Measurements from ENCODE around the gene OR13A1. TPM values are rescaled to one million over a fixed set of nuclear protein-coding genes. Genes with fewer than 3 reads are reported as not detected.
"Not testable (repeated sequence)": the region's sequence is repeated elsewhere in the genome, so short reads cannot be mapped to it uniquely, and the experiment has no call there.

OR13A1 gene
- not detected for total RNA-seq

- CTCF ChIA-PET: no interaction called here
- POLR2A ChIA-PET: no interaction called here
- H3K4me3 Mint-ChIP-seq: no peak within 1 kb of the TSS
- H3K27me3 Mint-ChIP-seq: peaks cover 32% of the 10 kb centered on the region
- H3K4me1 Mint-ChIP-seq: no peaks in the 10 kb centered on the region
- no peak for DNase-seq
- H3K9me3 Mint-ChIP-seq: peaks cover 2% of the 10 kb centered on the region
- H3K36me3 Mint-ChIP-seq (ENCODE audit: low read depth): no peaks in the 10 kb centered on the region
- H3K27ac Mint-ChIP-seq: no peak within 1 kb of the TSS
Observed at GRCh38 chr10:45315508-45315907, at the start of gene OR13A1. OR13A1 (minus strand) TSS chr10:45315608; CDS start chr10:45304422, 11,186 bp downstream.

GRCh38 chr10:45361983-45362799 is 46.8 kb upstream of the OR13A1 start:
- H3K27me3 Mint-ChIP-seq: peaks cover 49% of the 10 kb centered on the region
- peak; percentile 49 for DNase-seq
- peaks cover 12% of the 10 kb centered on the region for H3K4me1 Mint-ChIP-seq
- H3K9me3 Mint-ChIP-seq; H3K27ac Mint-ChIP-seq; POLR2A ChIA-PET; H3K4me3 Mint-ChIP-seq; CTCF ChIA-PET; H3K36me3 Mint-ChIP-seq (ENCODE audit: low read depth): not testable (repeated sequence)

- DNase-seq; H3K9me3 Mint-ChIP-seq; H3K27ac Mint-ChIP-seq; H3K4me3 Mint-ChIP-seq; CTCF ChIA-PET; H3K36me3 Mint-ChIP-seq (ENCODE audit: low read depth): not testable (repeated sequence)
- POLR2A ChIA-PET: interaction anchor here (0.9 kb wide), 1 partner anchor 62 kb away, joined by 3 read pairs; no protein-coding TSS in a partner anchor
- H3K27me3 Mint-ChIP-seq: peaks cover 42% of the 10 kb centered on the region
- H3K4me1 Mint-ChIP-seq: peaks cover 13% of the 10 kb centered on the region
Observed at GRCh38 chr10:45358961-45359360, 43.6 kb upstream of the OR13A1 start.

- no peak for DNase-seq
- ChIA-PET CTCF (no interaction called here), POLR2A (no interaction called here)
- Mint-ChIP-seq H3K4me3 (no peak overlapping the region), H3K27me3 (peaks cover 31% of the 10 kb centered on the region), H3K9me3 (no peaks in the 10 kb centered on the region), H3K4me1 (peaks cover 17% of the 10 kb centered on the region), H3K27ac (no peak overlapping the region), H3K36me3 (ENCODE audit: low read depth) (no peaks in the 10 kb centered on the region)
Observed at GRCh38 chr10:45355494-45355893, 40.1 kb upstream of the OR13A1 start.

GRCh38 chr10:45354261-45354660 is 38.9 kb upstream of the OR13A1 start:
- POLR2A ChIA-PET: interaction anchor here (0.9 to 1.3 kb wide), 2 partner anchors 25 to 67 kb away, joined by 3 to 6 read pairs; no protein-coding TSS in a partner anchor
- Mint-ChIP-seq H3K36me3 (ENCODE audit: low read depth) (no peaks in the 10 kb centered on the region), H3K27me3 (peaks cover 26% of the 10 kb centered on the region), H3K9me3 (no peaks in the 10 kb centered on the region), H3K4me1 (peaks cover 17% of the 10 kb centered on the region), H3K27ac (no peak overlapping the region), H3K4me3 (no peak overlapping the region)
- CTCF ChIA-PET: interaction anchor here (1.2 to 1.5 kb wide), 2 partner anchors 23 to 104 kb away, joined by 3 to 4 read pairs; no protein-coding TSS in a partner anchor
- no peak for DNase-seq

- Mint-ChIP-seq H3K27me3 (peaks cover 26% of the 10 kb centered on the region), H3K9me3 (peaks cover 3% of the 10 kb centered on the region), H3K27ac (no peak overlapping the region), H3K36me3 (ENCODE audit: low read depth) (peaks cover 3% of the 10 kb centered on the region), H3K4me3 (no peak overlapping the region), H3K4me1 (peaks cover 17% of the 10 kb centered on the region)
- ChIA-PET POLR2A (interaction anchor here (1.3 kb wide), 1 partner anchor 68 kb away, joined by 6 read pairs; no protein-coding TSS in a partner anchor), CTCF (interaction anchor here (1.2 to 1.5 kb wide), 2 partner anchors 22 to 103 kb away, joined by 3 to 4 read pairs; no protein-coding TSS in a partner anchor)
- no peak for DNase-seq
Observed at GRCh38 chr10:45353186-45353585, 37.8 kb upstream of the OR13A1 start.

GRCh38 chr10:45348196-45348765 is 32.9 kb upstream of the OR13A1 start:
- H3K36me3 Mint-ChIP-seq (ENCODE audit: low read depth); H3K27ac Mint-ChIP-seq; POLR2A ChIA-PET; CTCF ChIA-PET; DNase-seq; H3K9me3 Mint-ChIP-seq; H3K4me3 Mint-ChIP-seq: not testable (repeated sequence)
- Mint-ChIP-seq H3K27me3 (peaks cover 16% of the 10 kb centered on the region), H3K4me1 (peaks cover 12% of the 10 kb centered on the region)

- CTCF ChIA-PET; POLR2A ChIA-PET; H3K9me3 Mint-ChIP-seq; H3K27ac Mint-ChIP-seq; H3K36me3 Mint-ChIP-seq (ENCODE audit: low read depth); H3K4me1 Mint-ChIP-seq; H3K4me3 Mint-ChIP-seq; DNase-seq: not testable (repeated sequence)
- H3K27me3 Mint-ChIP-seq: peaks cover 19% of the 10 kb centered on the region
Observed at GRCh38 chr10:45347464-45347863, 32.1 kb upstream of the OR13A1 start.

- H3K4me3 Mint-ChIP-seq: not testable (repeated sequence)
Observed at GRCh38 chr10:45346652-45347335, 31.4 kb upstream of the OR13A1 start.

GRCh38 chr10:45340420-45340819 is 25.0 kb upstream of the OR13A1 start:
- peaks cover 13% of the 10 kb centered on the region for H3K27me3 Mint-ChIP-seq
- H3K4me3 Mint-ChIP-seq; H3K4me1 Mint-ChIP-seq; POLR2A ChIA-PET; H3K9me3 Mint-ChIP-seq; CTCF ChIA-PET; H3K36me3 Mint-ChIP-seq (ENCODE audit: low read depth); H3K27ac Mint-ChIP-seq; DNase-seq: not testable (repeated sequence)

More at GRCh38 chr10:45346652-45347335, 31.4 kb upstream of the OR13A1 start:
- H3K4me1 Mint-ChIP-seq; H3K27ac Mint-ChIP-seq; CTCF ChIA-PET; H3K36me3 Mint-ChIP-seq (ENCODE audit: low read depth); H3K9me3 Mint-ChIP-seq; POLR2A ChIA-PET; DNase-seq: not testable (repeated sequence)
- peaks cover 19% of the 10 kb centered on the region for H3K27me3 Mint-ChIP-seq

GRCh38 chr10:45339894-45340293 is 24.5 kb upstream of the OR13A1 start:
- DNase-seq: no peak
- Mint-ChIP-seq H3K36me3 (ENCODE audit: low read depth) (peaks cover 3% of the 10 kb centered on the region), H3K27ac (no peak overlapping the region), H3K27me3 (peaks cover 12% of the 10 kb centered on the region), H3K4me3 (no peak overlapping the region), H3K4me1 (no peaks in the 10 kb centered on the region), H3K9me3 (peaks cover 4% of the 10 kb centered on the region)
- POLR2A ChIA-PET: no interaction called here
- CTCF ChIA-PET: no interaction called here

GRCh38 chr10:45331824-45332223 is 16.4 kb upstream of the OR13A1 start:
- H3K9me3 Mint-ChIP-seq; DNase-seq; H3K27ac Mint-ChIP-seq; POLR2A ChIA-PET; H3K36me3 Mint-ChIP-seq (ENCODE audit: low read depth); H3K4me3 Mint-ChIP-seq; H3K4me1 Mint-ChIP-seq: not testable (repeated sequence)
- CTCF ChIA-PET: interaction anchor here (1.0 to 1.2 kb wide), 2 partner anchors 22 kb away, joined by 3 read pairs; no protein-coding TSS in a partner anchor
- H3K27me3 Mint-ChIP-seq: peaks cover 27% of the 10 kb centered on the region

GRCh38 chr10:45326864-45327263 is 11.5 kb upstream of the OR13A1 start:
- H3K27me3 Mint-ChIP-seq: peaks cover 48% of the 10 kb centered on the region
- H3K4me1 Mint-ChIP-seq; H3K9me3 Mint-ChIP-seq; POLR2A ChIA-PET; CTCF ChIA-PET; H3K36me3 Mint-ChIP-seq (ENCODE audit: low read depth); DNase-seq; H3K4me3 Mint-ChIP-seq; H3K27ac Mint-ChIP-seq: not testable (repeated sequence)
